Measurements from ENCODE around the gene PABPN1.

Gene PABPN1

DNA sequence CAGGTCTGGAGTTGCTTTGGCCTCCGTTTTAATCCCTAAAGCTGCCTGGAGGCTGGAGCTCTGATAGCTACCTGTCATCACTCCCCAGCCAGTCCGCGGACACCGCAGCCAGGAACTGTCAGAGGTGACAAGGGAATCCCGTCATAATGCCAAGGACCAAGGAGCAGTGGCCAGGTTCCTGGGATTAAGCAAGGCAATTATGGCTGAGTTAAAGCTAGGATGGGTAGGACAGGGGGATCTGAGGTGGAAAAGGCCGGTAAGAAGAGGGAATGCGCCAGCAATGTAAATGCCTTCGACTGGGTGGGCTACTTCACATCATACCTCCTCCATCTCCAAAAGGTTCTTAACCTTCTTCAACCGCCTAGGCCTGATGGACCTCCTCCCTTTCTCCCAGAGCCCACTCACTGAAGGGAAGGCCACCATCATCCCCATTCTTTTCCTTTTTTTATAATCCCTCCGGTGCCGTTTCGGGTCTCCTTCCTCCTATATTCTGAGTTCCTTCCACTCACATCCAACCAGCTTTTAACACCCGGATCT is 20.5 kb upstream of the PABPN1 start:
- DNase-seq, result peak in 17 of 58 donors; percentile 21 to 68 (median 52)

DNA sequence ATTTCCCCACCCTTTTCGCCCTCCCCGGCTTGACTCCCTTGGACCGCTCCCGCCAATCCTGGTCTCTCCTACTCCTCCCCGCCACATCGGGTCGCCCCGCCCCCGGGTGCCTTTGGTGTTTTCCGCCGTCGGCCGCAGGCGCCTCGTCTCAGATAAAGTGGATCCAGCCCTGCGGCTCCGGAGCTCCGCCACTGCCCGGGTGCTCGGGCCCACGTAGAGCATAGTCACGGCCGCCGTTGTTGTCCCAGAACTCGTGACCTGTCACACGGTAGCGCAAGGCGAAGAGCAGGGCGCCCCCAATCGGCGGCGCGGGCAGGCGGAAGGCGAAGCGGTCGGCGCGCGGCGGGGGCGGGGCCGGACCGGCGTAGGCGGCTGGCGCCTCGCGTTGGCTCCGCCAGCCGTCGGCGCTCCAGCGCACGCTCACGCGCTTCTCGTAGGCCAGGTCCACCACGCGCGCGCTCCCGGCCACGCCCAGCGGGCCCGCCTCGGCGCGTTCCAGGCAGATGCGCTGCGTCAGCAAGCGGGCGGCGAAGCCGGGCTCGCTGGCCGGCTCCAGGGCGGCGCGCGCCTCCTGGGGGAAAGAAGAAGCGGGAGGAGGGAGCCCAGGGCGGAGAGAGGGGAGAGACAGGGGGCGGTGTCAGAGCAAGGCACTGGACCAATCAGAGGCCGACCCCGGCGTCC is 19.8 kb upstream of the PABPN1 start:
- peak; percentile 90 to 100 (median 98) for DNase-seq

GRCh38 chr14:23301969-23302289 is 19.3 kb upstream of the PABPN1 start:
- DNase-seq, result peak in 1 of 58 donors; percentile 86

DNA sequence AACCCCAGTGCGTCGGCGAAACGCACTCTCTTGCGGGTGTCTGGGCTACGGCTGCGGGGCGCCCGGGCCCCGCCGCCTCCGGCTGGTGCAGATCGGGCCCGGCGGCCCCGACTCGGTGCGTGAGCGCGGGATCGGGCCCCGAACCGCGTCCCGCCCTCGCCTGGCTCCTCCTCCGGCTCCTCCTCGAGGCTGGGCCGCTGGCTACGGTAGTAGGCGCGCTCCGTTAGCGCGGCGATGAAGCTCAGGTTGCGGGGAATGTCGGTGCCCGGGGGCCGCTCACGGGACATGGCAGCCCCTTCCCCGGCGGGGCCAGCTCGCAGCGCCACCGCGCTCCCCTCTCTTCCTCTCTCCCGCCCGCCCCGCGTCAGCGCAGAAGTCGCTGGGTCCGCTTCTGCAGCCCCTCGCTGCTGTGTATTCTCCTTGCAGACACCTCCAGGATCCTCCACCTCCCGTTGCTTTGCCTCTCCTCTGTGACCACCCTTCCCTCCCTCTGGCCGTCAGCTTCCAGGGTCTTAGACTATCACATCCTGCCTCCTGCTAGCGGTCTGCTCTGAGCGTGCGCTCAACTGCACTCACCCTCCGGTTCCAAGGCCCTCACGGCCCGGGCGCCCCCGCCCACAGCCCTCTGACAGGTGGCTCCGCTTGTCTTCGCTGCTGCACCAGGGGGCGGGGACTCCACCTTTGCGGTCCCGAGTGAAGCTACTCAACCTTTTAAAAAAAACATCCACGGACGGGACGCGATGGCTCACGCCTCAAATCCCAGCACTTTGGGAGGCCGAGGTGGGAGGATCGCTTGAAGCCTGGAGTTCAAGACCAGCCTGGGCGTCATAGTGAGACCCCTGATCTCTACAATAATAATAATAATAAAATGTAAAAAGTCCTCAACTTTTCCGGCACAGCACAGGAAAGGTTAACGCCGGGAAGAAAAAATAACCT is 18.7 kb upstream of the PABPN1 start, which contains the start of gene PPP1R3E:
Gene PPP1R3E, minus strand, starts transcription at position 570 of the 936 bp plus-strand sequence. Its CDS starts 283 bp downstream, at position 287.
- peak in 52 of 58 donors; percentile 28 to 81 (median 64) for DNase-seq

DNA sequence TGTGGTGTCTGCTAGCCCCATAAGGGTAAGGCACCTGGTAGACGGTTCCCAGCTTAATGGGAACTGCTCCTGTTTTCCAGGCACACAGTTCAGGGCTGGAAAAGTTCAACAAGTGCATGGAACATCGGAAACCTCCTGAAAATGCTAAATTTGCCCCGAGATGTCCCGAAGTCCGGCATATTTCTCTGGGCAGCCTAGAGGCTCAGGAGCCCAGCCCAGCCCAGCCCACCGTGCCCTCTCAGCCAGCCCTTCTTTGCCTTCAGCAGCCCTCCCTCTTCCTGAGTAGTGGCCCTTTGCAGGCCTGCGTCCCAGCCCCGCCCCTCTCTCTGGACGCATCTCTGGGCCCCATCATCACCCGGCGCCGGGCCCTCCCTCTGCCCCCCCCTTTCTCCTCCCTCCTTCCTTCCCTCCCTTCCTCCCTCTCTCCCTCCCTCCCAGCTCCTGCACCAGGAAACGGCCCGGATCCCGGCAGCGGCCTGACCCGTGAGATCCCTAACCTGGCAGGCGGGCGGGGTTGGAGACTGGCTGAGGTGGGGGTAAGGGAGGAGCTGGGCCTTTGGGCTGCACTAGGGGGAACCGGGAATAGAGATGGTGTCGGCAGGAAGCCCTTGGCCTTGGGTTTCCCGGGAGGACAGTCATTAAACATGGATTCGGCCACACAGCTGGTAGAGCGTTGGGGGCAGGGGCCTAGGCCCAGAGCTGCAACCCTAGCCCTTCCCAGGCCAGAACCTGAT is 14.7 kb upstream of the PABPN1 start, which contains the start of gene BCL2L2:
Gene BCL2L2, plus strand, starts transcription at position 422 of the 734 bp plus-strand sequence. CDS start 935 bp downstream, outside the sequence.
- peak; percentile 31 to 93 (median 88) for DNase-seq

GRCh38 chr14:23307146-23307530 is 14.1 kb upstream of the PABPN1 start:
- DNase-seq, result no peak

- no peak for DNase-seq
These were observed 13.3 kb upstream of the PABPN1 start for GRCh38 chr14:23307687-23308644.

GRCh38 chr14:23308721-23309445 is 12.4 kb upstream of the PABPN1 start:
- no peak for DNase-seq

- no peak for DNase-seq
These were observed 10.7 kb upstream of the PABPN1 start for GRCh38 chr14:23310546-23310945.

DNA sequence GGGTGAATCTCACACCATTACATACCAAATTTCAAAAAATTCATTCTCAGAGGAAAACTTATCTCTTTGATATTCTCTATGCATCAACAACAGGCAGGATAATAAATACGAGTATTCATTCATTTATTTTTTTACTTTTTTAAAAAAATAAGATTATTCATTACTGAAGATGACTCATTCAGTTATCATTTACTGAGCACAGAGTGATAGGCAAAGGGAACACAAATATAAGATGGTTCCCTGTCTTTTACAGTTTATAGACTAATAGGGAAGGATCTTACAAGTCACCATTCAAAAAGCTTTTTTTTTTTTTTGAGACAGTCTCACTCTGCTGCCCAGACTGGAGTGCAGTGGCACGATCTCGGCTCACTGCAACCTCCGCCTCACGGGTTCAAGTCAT is 5.0 kb upstream of the PABPN1 start:
- DNase-seq, result no peak

GRCh38 chr14:23319746-23320583 is 1.3 kb upstream of the PABPN1 start:
- DNase-seq, result no peak

DNA sequence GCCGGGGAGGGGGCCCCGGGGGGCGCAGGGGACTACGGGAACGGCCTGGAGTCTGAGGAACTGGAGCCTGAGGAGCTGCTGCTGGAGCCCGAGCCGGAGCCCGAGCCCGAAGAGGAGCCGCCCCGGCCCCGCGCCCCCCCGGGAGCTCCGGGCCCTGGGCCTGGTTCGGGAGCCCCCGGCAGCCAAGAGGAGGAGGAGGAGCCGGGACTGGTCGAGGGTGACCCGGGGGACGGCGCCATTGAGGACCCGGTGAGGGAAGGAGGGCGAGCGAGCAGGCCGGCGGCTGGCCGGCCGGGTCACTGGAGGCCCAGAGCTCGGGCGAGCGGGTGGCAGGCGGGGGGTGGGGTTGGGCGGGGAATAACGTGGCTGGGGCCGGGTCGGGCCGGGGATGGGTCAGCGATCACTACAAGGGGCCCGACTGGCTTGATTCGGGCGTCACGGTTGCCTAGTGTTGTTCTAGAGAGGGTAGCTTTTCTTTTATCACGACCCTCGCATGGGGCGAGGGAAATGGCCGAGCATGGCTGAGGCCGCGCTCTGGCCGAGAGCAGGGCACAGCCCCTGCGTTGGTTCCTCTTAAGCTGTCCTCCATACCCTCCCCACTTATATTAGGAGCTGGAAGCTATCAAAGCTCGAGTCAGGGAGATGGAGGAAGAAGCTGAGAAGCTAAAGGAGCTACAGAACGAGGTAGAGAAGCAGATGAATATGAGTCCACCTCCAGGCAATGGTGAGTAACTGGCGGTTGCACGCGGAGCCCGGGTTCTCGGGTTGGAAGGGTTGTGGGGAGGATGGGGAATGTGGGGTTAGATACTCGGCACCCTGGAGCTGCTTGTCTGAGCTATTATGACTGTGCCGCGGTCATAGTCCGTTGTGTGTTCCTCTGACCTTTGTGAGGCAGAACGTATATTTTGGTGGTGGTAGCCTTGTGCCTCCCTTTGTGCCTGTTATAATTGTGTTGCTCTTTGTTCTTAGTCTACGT is 603 bp downstream of the PABPN1 start:
- DNase-seq, result peak in 18 of 58 donors; percentile 25 to 81 (median 58)

DNA sequence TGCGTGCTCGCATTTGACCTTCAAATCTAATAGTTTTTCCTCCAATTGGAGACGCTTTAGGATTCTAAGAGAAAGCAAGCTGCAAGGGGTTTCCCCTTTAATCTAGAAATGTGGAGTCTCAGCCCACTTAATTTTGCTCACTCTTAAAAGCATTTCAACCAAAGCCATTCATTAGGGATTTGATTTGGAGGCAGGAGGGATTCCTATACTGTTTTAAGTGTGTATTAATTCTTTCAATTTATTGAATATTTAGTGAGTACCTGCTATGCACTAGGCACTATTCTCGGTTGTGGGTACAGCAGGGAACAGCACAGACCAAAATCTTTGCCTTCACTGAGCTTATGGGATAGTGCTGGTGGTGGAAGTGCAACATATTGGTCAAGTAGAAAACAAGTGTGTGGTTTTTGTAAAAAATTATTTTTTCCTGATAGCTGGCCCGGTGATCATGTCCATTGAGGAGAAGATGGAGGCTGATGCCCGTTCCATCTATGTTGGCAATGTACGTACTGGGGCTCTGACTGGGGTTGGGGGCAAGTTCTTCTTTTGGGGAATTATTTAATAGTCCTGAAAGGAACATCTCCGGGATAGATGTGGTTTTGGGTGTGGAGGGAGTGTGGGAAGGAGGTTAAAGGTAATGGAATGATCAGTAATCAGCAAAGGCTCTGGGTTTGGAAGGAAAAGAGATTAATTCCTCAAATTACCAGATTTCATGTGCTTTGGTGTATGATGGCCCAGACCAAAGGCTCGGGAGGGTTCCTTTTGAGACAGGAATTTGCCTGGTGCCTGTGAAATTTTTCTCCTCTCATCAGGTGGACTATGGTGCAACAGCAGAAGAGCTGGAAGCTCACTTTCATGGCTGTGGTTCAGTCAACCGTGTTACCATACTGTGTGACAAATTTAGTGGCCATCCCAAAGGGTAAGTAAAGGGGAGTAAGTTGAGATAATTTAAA is 1.6 kb downstream of the PABPN1 start:
- DNase-seq, result no peak

- no peak for DNase-seq
These were observed 2.7 kb downstream of the PABPN1 start for GRCh38 chr14:23323838-23324454.

GRCh38 chr14:23324455-23324846 is 3.2 kb downstream of the PABPN1 start:
- no peak for DNase-seq
